Aorta (tissue), 5 donors: ENCODE measurements around the gene FAM83G. TPM values are rescaled to one million over a fixed set of nuclear protein-coding genes. Genes with fewer than 3 reads are reported as not detected.

Experiments used
- ATAC-seq: fragments of 200-7000 bp; cut with Tn5 transposase; one replicate; pipeline ENCODE4 v1.9.1; 2022; ENCODE audit warnings: moderate library complexity; ENCODE audit not compliant: low FRiP score
- DNase-seq, 2 donors: peaks; one replicate each; pipeline ENCODE4 v3.0.0-alpha.2; 2020
- H3K27ac ChIP-seq, 2 donors: one replicate each; pipeline ENCODE4 v1.5.1; 2013; ENCODE audit warnings: low read length in 2 of 2, mild to moderate bottlenecking in 2 of 2, moderate library complexity in 2 of 2, control low read depth in 1 of 2, inconsistent platforms in 1 of 2, low read depth in 1 of 2
- H3K27me3 ChIP-seq, 2 donors: one replicate each; pipeline ENCODE4 v1.6.1; 2013; ENCODE audit warnings: control low read depth in 1 of 2, low read length in 1 of 2, mild to moderate bottlenecking in 1 of 2, moderate library complexity in 1 of 2; ENCODE audit not compliant: insufficient read depth in 2 of 2, control insufficient read depth in 1 of 2
- H3K36me3 ChIP-seq, 2 donors: one replicate each; pipeline ENCODE4 v1.6.1; 2013; ENCODE audit warnings: control low read depth in 1 of 2, low read length in 1 of 2, mild to moderate bottlenecking in 1 of 2; ENCODE audit not compliant: insufficient read depth in 2 of 2, control insufficient read depth in 1 of 2
- H3K4me1 ChIP-seq, 2 donors: one replicate each; pipeline ENCODE4 v1.6.1; 2013; ENCODE audit warnings: low read length in 2 of 2, control low read depth in 1 of 2, mild to moderate bottlenecking in 1 of 2, moderate library complexity in 1 of 2; ENCODE audit not compliant: insufficient read depth in 2 of 2, control insufficient read depth in 1 of 2
- H3K4me3 ChIP-seq, 2 donors: one replicate each; pipeline ENCODE4 v1.5.1; 2013; ENCODE audit warnings: low read length in 2 of 2, control low read depth in 1 of 2, mild to moderate bottlenecking in 1 of 2
- H3K9me3 ChIP-seq: one replicate; pipeline ENCODE4 v1.6.1; 2013; ENCODE audit warnings: mild to moderate bottlenecking, low read length; ENCODE audit not compliant: control insufficient read depth
- WGBS, 2 donors: extraction: QIAGEN DNeasy Blood & Tissue Kit; methylation state at CpG; one replicate each; pipeline ENCODE4 v1.1.7; 2013; 5-methylcytosine and 5-hydroxymethylcytosine counted together
- intact Hi-C, 2 donors: fragments of 100-400 bp; cut with DNase I; formaldehyde crosslinking; loops; one replicate each; pipeline versions ENCODE4 v1.14.2 to v1.15.0; 2022
- polyA plus RNA-seq, 2 donors: library from polyadenylated mRNA; stranded (reverse); fragments of 200-250 nt; gene quantifications; one replicate each; pipeline ENCODE4 v1.2.3, GENCODE V29; 2013
- total RNA-seq, 2 donors: library from RNA; stranded (reverse); fragmentation: NEBNext Ultra II Directional; extraction: Animal tissue kit (Norgen Biotek cat#: 25700); gene quantifications; one replicate each; pipeline ENCODE4 v1.2.1, GENCODE V29; 2021
- donor health status: healthy with polysubstance abuse.
- donor health status: Bipolar disorder and iron deficiency.
- donor health status: DM: no; HTN: no; CAD: no.
- donor health status: DM: no; HTN: no; CAD: no.
- donor health status: DM: yes; HTN: yes; CAD: no.

The FAM83G gene
- total and polyA plus RNA-seq, 4 donors: 2.5 to 12.9 (median 5.2) TPM

DNA sequence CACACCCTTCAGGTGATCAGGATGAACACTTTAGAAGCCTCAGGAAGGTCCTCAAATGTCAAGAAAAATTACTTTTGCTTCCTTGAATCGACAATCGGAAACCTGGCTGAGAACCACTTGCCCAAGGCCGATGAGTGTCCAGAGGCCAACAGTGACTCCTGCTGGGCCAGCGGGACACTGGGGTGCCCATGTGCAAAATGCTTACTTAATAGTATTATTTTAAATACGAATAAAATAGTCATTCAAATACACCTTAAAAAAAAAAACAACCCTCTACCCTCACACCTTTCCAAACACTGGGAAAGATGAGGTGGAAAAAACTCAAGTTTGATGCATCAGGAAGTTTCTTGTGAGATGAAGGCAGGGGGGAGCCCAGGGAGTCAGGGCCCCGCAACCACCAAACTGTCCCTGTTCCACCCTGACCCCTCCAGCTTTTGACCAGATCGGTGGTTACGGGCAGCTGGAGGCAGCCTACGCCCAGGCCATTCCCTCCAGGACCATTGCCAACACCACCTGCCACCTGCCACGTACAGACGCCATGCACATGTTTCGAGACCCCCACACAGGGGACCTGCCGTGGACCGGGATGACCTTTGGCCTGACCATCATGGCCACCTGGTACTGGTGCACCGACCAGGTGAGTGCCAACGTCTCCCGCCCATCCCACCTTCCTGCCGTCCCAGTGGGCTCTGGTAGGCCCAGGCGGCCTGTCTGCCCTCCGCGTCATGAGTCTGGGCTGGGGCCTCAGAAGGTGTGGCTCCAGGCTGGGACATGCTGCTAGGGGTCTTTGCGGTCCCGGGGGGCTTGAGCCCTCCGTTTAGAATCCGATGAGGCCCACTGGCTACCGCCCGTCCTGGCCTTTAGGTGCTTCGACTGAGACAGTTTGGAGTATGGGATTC is 33.7 kb downstream of the FAM83G start:
- no peaks in the 10 kb centered on the region for H3K9me3 ChIP-seq
- H3K4me3 ChIP-seq: no peak overlapping the region
- no peak for DNase-seq
- 89 to 92% methylated on average over 28 of the region's 28 CpGs for WGBS, 2 donors
- no peak for ATAC-seq
- no peaks in the 10 kb centered on the region for H3K4me1 ChIP-seq
- peaks cover 0 to 3% of the 10 kb centered on the region in 2 donors for H3K36me3 ChIP-seq
- intact Hi-C loops: no loop called here
- no peaks in the 10 kb centered on the region for H3K27me3 ChIP-seq
- no peak overlapping the region for H3K27ac ChIP-seq

DNA sequence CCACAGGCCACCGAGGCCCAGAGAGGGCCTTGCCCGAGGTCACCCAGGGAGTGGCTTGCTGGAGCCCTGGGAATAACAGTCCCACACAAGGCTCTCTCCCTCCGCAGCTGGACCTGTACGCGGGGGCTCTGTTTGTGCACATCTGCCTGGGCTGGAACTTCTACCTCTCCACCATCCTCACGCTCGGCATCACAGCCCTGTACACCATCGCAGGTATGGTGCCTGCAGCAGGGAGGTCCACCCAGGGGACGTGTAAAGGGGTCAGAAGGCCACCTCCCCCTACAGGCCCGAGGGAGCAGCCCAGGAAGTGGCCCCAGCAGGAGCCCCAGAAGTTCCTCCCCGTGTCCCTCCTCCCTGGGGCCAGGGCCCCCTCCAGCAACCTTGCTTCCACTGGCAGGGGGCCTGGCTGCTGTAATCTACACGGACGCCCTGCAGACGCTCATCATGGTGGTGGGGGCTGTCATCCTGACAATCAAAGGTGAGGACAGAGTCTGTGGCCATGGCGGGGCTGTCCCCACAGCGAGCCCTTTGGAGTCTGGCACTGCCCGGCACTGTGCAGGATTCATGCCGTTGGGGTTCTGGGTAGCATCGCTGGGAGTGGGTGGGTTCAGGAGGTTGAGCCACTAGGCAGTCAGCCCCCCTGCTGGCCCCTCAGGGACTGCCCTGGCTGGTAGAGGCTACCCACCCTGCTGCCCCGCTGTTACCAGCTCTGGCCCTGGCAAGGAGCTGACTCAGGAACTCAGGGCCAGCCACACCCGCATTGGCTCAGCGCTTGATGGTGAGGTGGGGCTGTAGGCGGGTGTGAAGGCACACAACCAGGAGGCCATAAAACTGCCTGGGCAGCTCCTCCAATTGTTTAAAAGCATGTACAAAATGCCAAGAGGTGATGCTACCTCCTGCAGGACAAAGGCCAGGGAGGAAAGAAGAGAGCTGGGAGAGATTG is 35.3 kb downstream of the FAM83G start:
- WGBS, 2 donors: 87 to 90% methylated on average over 21 to 23 of the region's 23 CpGs
- Histone ChIP-seq H3K27me3 (no peaks in the 10 kb centered on the region), H3K4me3 (no peak overlapping the region), H3K9me3 (no peaks in the 10 kb centered on the region), H3K36me3 (peaks cover 0 to 3% of the 10 kb centered on the region in 2 donors), H3K27ac (no peak overlapping the region), H3K4me1 (no peaks in the 10 kb centered on the region)
- intact Hi-C loops: no loop called here
- DNase-seq: no peak
- no peak for ATAC-seq

- 93 to 94% methylated on average over 4 of the region's 4 CpGs for WGBS, 2 donors
- no peak for ATAC-seq
- Histone ChIP-seq H3K9me3 (no peaks in the 10 kb centered on the region), H3K27ac (no peak overlapping the region), H3K4me3 (no peak overlapping the region), H3K4me1 (no peaks in the 10 kb centered on the region), H3K27me3 (no peaks in the 10 kb centered on the region), H3K36me3 (peaks cover 0 to 3% of the 10 kb centered on the region in 2 donors)
- DNase-seq: no peak
- intact Hi-C loops: no loop called here
These were observed 36.2 kb downstream of the FAM83G start for GRCh38 chr17:18968345-18968744.

DNA sequence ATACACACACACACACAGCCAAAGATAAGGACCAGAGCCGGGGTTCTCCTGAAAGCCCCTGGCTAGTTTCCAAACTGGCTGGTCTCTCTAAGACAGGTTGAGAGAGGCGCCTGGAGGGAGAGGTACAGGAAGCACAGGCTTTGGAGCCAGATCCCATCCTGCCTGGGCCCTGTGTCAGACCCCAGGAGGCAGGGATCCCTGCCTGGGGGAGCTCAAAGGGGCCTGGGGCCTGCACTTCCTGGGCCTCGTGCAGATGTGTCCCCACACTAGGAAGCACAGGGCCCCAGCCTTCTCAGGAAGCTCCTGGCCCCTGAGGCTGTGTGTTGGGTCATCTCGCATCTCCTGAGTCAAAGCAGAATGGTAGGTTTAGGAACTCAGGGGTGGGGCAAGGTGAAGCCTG is 36.6 kb downstream of the FAM83G start:
- Histone ChIP-seq H3K4me3 (no peak overlapping the region), H3K27ac (no peak overlapping the region), H3K27me3 (no peaks in the 10 kb centered on the region), H3K36me3 (peaks cover 0 to 2% of the 10 kb centered on the region in 2 donors), H3K4me1 (no peaks in the 10 kb centered on the region), H3K9me3 (no peaks in the 10 kb centered on the region)
- intact Hi-C loops: no loop called here
- DNase-seq (no peak), ATAC-seq (no peak)
- 79% methylated on average over 4 of the region's 4 CpGs for WGBS, 2 donors

- Histone ChIP-seq H3K36me3 (peaks cover 0 to 2% of the 10 kb centered on the region in 2 donors), H3K27ac (no peak overlapping the region), H3K27me3 (no peaks in the 10 kb centered on the region), H3K9me3 (no peaks in the 10 kb centered on the region), H3K4me1 (no peaks in the 10 kb centered on the region), H3K4me3 (no peak overlapping the region)
- DNase-seq: no peak
- intact Hi-C loops: no loop called here
- 29 to 30% methylated on average over 19 of the region's 19 CpGs for WGBS, 2 donors
- ATAC-seq: no peak
These were observed 37.5 kb downstream of the FAM83G start for GRCh38 chr17:18966831-18967624.

DNA sequence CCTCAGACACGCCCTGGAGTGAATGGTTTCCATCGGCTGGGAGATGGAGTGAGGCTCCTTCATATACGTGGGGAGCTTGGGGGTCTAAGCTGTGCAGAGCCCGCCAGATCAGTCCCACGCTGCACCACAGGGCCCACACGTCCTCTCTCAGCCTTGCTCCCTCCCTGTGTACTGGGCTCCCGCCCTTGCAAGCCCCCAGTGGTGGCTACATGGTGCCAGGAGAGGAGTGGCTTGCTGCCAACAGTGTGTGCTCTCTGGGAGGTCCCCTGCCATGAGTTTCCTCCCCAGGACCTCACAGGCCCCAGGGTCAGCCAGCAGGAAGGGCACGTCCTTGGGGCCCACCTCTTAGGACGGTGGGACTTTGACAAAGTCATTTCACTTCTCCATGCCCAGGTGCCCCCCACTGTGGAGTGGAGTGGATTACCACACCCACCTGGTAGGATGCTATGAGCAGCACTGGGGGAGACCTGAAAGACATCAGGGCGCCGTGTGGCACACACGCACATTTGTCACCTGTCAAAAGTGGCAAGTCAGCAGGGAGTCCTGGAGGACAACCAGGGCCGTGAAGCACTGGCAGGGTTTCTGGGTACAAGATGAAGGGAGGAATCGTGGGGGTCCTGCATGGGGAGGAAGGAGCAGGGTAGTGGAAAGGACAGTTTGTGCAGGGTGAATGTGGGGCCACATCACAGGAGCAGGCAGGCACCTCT is 38.9 kb downstream of the FAM83G start:
- no peaks in the 10 kb centered on the region for H3K9me3 ChIP-seq
- H3K27me3 ChIP-seq: no peaks in the 10 kb centered on the region
- no peak overlapping the region for H3K4me3 ChIP-seq
- 89 to 90% methylated on average over 14 of the region's 14 CpGs for WGBS, 2 donors
- intact Hi-C loops: no loop called here
- no peaks in the 10 kb centered on the region for H3K36me3 ChIP-seq
- DNase-seq (no peak), ATAC-seq (no peak)
- H3K27ac ChIP-seq: no peak overlapping the region
- H3K4me1 ChIP-seq: no peaks in the 10 kb centered on the region

- WGBS, 2 donors: 94% methylated on average over 9 of the region's 9 CpGs
- DNase-seq (no peak), ATAC-seq (no peak)
- Histone ChIP-seq H3K4me3 (no peak overlapping the region), H3K27me3 (no peaks in the 10 kb centered on the region), H3K27ac (no peak overlapping the region), H3K9me3 (no peaks in the 10 kb centered on the region), H3K36me3 (no peaks in the 10 kb centered on the region), H3K4me1 (no peaks in the 10 kb centered on the region)
- intact Hi-C loops: no loop called here
These were observed 40.0 kb downstream of the FAM83G start for GRCh38 chr17:18964550-18964949.

DNA sequence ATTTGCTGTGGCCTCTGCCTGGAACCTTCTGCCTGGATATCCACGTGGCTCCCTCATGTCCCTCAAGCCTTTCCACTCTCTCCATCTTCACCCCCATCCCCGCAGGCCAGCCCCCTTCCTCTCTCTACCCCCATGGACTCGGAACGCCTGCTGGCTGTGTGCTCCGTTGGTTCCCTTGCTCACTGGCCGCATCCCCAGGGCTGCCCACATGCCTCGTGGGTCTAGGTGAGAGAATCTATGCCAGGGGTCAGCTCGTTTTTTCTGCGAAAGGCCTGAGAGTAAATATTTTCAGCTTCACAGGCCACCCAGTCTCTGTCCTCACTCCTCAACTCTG is 40.6 kb downstream of the FAM83G start:
- intact Hi-C loops: no loop called here
- DNase-seq: peak in 1 of 2 donors; percentile 67

More for the DNA sequence above, 40.6 kb downstream of the FAM83G start:
- Histone ChIP-seq H3K4me1 (no peaks in the 10 kb centered on the region), H3K36me3 (no peaks in the 10 kb centered on the region), H3K4me3 (no peak overlapping the region), H3K9me3 (no peaks in the 10 kb centered on the region), H3K27ac (no peak overlapping the region), H3K27me3 (no peaks in the 10 kb centered on the region)
- 89 to 92% methylated on average over 9 of the region's 9 CpGs for WGBS, 2 donors
- ATAC-seq: no peak
